Stomach (tissue), 4 donors: Measurements from ENCODE around the gene SLC16A8.

Experiments
- CTCF ChIP-seq, 7 experiments: fragments of 450-650 bp in 4 of 7; fragments of 200-600 bp in 3 of 7; sonication (generic) in 3 of 7; IDR thresholded peaks; one replicate each; pipeline ENCODE4 v1.5.1; 2016 to 2019; ENCODE audit warnings: antibody characterized with exemption in 7 of 7, control low read depth in 2 of 7, mild to moderate bottlenecking in 1 of 7
- EP300 ChIP-seq: sonication (generic); formaldehyde crosslinking; IDR thresholded peaks from one replicate; pipeline ENCODE4 v1.6.1; 2017; ENCODE audit warnings: antibody characterized with exemption

- TF ChIP-seq CTCF (IDR thresholded peaks at IDR 0.05) (no peak), EP300 (no peak)
These were observed 45.9 kb upstream of the SLC16A8 start for GRCh38 chr22:38129856-38130255.
